IMR-90 (cell line): ENCODE measurements around the gene CARD14. TPM values are rescaled to one million over a fixed set of nuclear protein-coding genes. Genes with fewer than 3 reads are reported as not detected.

Experiments used
- ATAC-seq: fragments of 200-7000 bp; cut with Tn5 transposase; 2 replicates; pipeline ENCODE4 v1.9.1; 2020; ENCODE audit warnings: low read depth, mild to moderate bottlenecking, moderate library complexity
- BruUV-seq: library from RNA; stranded (reverse); fragments of 400-500 nt; replicated peaks from 2 replicates; lab custom pipeline; 2021; lab: Mats Ljungman, UMichigan
- CTCF ChIA-PET: fragments of 300-600 bp; formaldehyde crosslinking; extraction: SDS; loops from one replicate; lab custom pipeline; 2021; ENCODE audit warnings: antibody characterized with exemption; lab: Yijun Ruan, JAX
- POLR2A ChIA-PET: fragments of 300-600 bp; sonication (Branson Sonifier 250); formaldehyde crosslinking; loops from one replicate; lab custom pipeline; 2022; ENCODE audit warnings: antibody characterized with exemption; ENCODE audit not compliant: unreplicated experiment; lab: Charles Lee
- DNase-seq: peaks from one replicate; pipeline ENCODE4 v3.0.0; 2013
- H2AFZ ChIP-seq: replicated peaks from 2 replicates; pipeline ENCODE3; 2013; ENCODE audit warnings: low read length, mild to moderate bottlenecking; ENCODE audit not compliant: poor library complexity
- H2AK5ac ChIP-seq: 2 replicates; pipeline ENCODE4 v1.6.1; 2013; ENCODE audit warnings: low read depth, low read length, inconsistent platforms
- H2AK9ac ChIP-seq: replicated peaks from 2 replicates; pipeline ENCODE3; 2013; ENCODE audit warnings: mild to moderate bottlenecking, low read depth, low read length, moderate library complexity; ENCODE audit not compliant: poor library complexity
- H2BK120ac ChIP-seq: 2 replicates; pipeline ENCODE4 v1.6.1; 2013; ENCODE audit warnings: low read depth, low read length, inconsistent platforms
- H2BK15ac ChIP-seq: 3 replicates; pipeline ENCODE4 v1.6.1; 2013; ENCODE audit warnings: low read depth, low read length, inconsistent platforms
- H2BK20ac ChIP-seq: 2 replicates; pipeline ENCODE4 v1.6.1; 2013; ENCODE audit warnings: low read depth, mild to moderate bottlenecking, inconsistent platforms, low read length, moderate library complexity
- H2BK5ac ChIP-seq: 2 replicates; pipeline ENCODE4 v1.6.1; 2013; ENCODE audit warnings: mild to moderate bottlenecking, low read depth, low read length, inconsistent platforms; ENCODE audit not compliant: poor library complexity, severe bottlenecking
- H3K14ac ChIP-seq: replicated peaks from 2 replicates; pipeline ENCODE4 v1.6.1; 2013; ENCODE audit warnings: low read depth, low read length, inconsistent platforms
- H3K18ac ChIP-seq: 2 replicates; pipeline ENCODE4 v1.6.1; 2013; ENCODE audit warnings: low read depth, low read length, control low read depth
- H3K23ac ChIP-seq: 2 replicates; pipeline ENCODE4 v1.6.1; 2013; ENCODE audit warnings: low read depth, low read length, inconsistent platforms
- H3K27ac ChIP-seq: 2 replicates; pipeline ENCODE4 v1.5.1; 2013; ENCODE audit warnings: mild to moderate bottlenecking, control low read depth, low read length; ENCODE audit not compliant: insufficient read depth
- H3K27me3 ChIP-seq: 2 replicates; pipeline ENCODE4 v1.6.1; 2013; ENCODE audit warnings: low read length; ENCODE audit not compliant: control insufficient read depth, insufficient read depth
- H3K36me3 ChIP-seq: 2 replicates; pipeline ENCODE4 v1.6.1; 2013; ENCODE audit warnings: low read length, mixed read lengths; ENCODE audit not compliant: control insufficient read depth, insufficient read depth
- H3K4ac ChIP-seq: 2 replicates; pipeline ENCODE4 v1.6.1; 2013; ENCODE audit warnings: low read depth, low read length, inconsistent platforms
- H3K4me1 ChIP-seq: 2 replicates; pipeline ENCODE4 v1.6.1; 2013; ENCODE audit warnings: low read length, mixed read lengths; ENCODE audit not compliant: control insufficient read depth, insufficient read depth
- H3K4me2 ChIP-seq: 2 replicates; pipeline ENCODE4 v1.6.1; 2013; ENCODE audit warnings: low read depth, mild to moderate bottlenecking, control low read depth, low read length, moderate library complexity
- H3K4me3 ChIP-seq: 2 replicates; pipeline ENCODE4 v1.5.1; 2013; ENCODE audit warnings: low read depth, mild to moderate bottlenecking, control low read depth, low read length, moderate library complexity; ENCODE audit not compliant: insufficient read depth
- H3K56ac ChIP-seq: 2 replicates; pipeline ENCODE4 v1.6.1; 2013; ENCODE audit warnings: low read length, inconsistent platforms; ENCODE audit not compliant: insufficient read depth; ENCODE audit errors: extremely low read depth
- H3K79me1 ChIP-seq, 2 experiments: 2 replicates each; pipeline ENCODE4 v1.6.1; 2013; ENCODE audit warnings: low read length in 2 of 2, inconsistent platforms in 1 of 2, low read depth in 1 of 2
- H3K9ac ChIP-seq: 2 replicates; pipeline ENCODE4 v1.6.1; 2013; ENCODE audit warnings: low read depth, low read length, control low read depth
- H3K9me1 ChIP-seq: 2 replicates; pipeline ENCODE4 v1.6.1; 2013; ENCODE audit warnings: low read length, inconsistent platforms; ENCODE audit not compliant: insufficient read depth
- H3K9me3 ChIP-seq: 2 replicates; pipeline ENCODE4 v1.6.1; 2013; ENCODE audit warnings: low read length; ENCODE audit not compliant: control insufficient read depth, insufficient read depth
- H4K20me1 ChIP-seq: 2 replicates; pipeline ENCODE4 v1.6.1; 2013; ENCODE audit warnings: low read length, inconsistent platforms; ENCODE audit not compliant: insufficient read depth
- H4K5ac ChIP-seq: 2 replicates; pipeline ENCODE4 v1.6.1; 2013; ENCODE audit warnings: mild to moderate bottlenecking, low read depth, low read length, control low read depth
- H4K8ac ChIP-seq, 2 experiments: 2 replicates each; pipeline ENCODE4 v1.6.1; 2013; ENCODE audit warnings: low read depth in 2 of 2, low read length in 2 of 2, control low read depth in 1 of 2, inconsistent platforms in 1 of 2
- H4K91ac ChIP-seq: 2 replicates; pipeline ENCODE4 v1.6.1; 2013; ENCODE audit warnings: low read depth, low read length, inconsistent platforms; ENCODE audit not compliant: insufficient read depth
- CHD1 ChIP-seq: IDR thresholded peaks from 2 replicates; pipeline ENCODE4 v1.6.1; 2012; ENCODE audit warnings: low read depth, low read length, improper control_type of control experiment
- RAD21 ChIP-seq: IDR thresholded peaks from 2 replicates; pipeline ENCODE4 v1.6.1; 2012; ENCODE audit warnings: low read length, improper control_type of control experiment
- SMC3 ChIP-seq: fragments of 150-350 bp; IDR thresholded peaks from 2 replicates; pipeline ENCODE4 v1.6.1; 2016; ENCODE audit warnings: low read depth, mild to moderate bottlenecking, antibody characterized with exemption, low read length, moderate library complexity
- WGBS, 2 experiments: methylation state at CpG; one replicate each; pipeline versions ENCODE4 v1.1.5 to v1.1.7; 2013; ENCODE audit warnings: missing lambda C conversion rate in 2 of 2; ENCODE audit not compliant: insufficient read length in 1 of 2; ENCODE audit errors: extremely low coverage in 2 of 2; 5-methylcytosine and 5-hydroxymethylcytosine counted together
- dilution Hi-C: fragments of 300-500 bp; cut with HindIII; formaldehyde crosslinking; loops from one replicate; pipeline ENCODE4 v1.14.3; 2018; ENCODE audit warnings: low sequenced_read_pairs; ENCODE audit not compliant: unreplicated experiment
- in situ Hi-C: fragments of 300-500 bp; cut with MboI; formaldehyde crosslinking; loops from 3 replicates; pipeline ENCODE4 v1.14.3; 2019; ENCODE audit warnings: low sequenced_read_pairs, inconsistent platforms, mixed read lengths
- intact Hi-C: fragments of 100-400 bp; cut with micrococcal nuclease; formaldehyde crosslinking; loops from 2 replicates; pipeline ENCODE4 v1.10.0; 2022
- polyA plus RNA-seq, 3 experiments: library from polyadenylated mRNA; depleted of rRNA; stranded (reverse); fragments of >200 nt; gene quantifications; 2 replicates each; pipeline ENCODE4 v1.2.3, GENCODE V29; 2012; ENCODE audit warnings: low replicate concordance in 1 of 3
- total RNA-seq: library from RNA; depleted of rRNA; stranded (reverse); fragments of >200 nt; gene quantifications from 2 replicates; pipeline ENCODE4 v1.2.3, GENCODE V29; 2012

CARD14 gene
- total and polyA plus RNA-seq, 2 of the 4 experiments (the other 2 are of a cell fraction) = not detected

DNA sequence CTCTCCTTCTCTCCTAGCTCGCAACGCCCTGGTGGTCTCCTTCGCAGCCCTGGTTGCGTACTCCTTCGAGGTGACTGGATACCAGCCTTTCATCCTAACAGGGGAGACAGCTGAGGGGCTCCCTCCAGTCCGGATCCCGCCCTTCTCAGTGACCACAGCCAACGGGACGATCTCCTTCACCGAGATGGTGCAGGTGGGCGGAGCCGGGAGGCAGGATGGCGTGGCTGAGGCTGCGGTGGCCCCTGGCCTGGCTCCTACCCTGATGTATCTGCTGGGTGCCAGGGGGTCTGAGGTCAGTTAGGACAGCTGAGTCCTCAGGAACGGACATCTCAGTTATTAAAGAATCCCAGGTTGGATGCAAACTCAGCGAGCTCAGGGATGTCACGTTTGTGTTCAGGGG lies 67.1 kb downstream of the CARD14 start:
- Histone ChIP-seq H3K4ac (no peak overlapping the region), H4K8ac (no peak overlapping the region), H3K18ac (no peak overlapping the region), H3K4me2 (no peak overlapping the region), H3K4me1 (no peaks in the 10 kb centered on the region), H2BK5ac (no peak overlapping the region), H3K36me3 (peaks cover 51% of the 10 kb centered on the region), H3K9me1 (no peaks in the 10 kb centered on the region), H2BK15ac (no peak overlapping the region), H2AK9ac (no peak overlapping the region), H3K27ac (no peak overlapping the region), H4K91ac (no peak overlapping the region), H4K5ac (no peak overlapping the region), H2BK20ac (no peak overlapping the region), H3K79me1 (no peaks in the 10 kb centered on the region), H3K56ac (no peak overlapping the region), H3K27me3 (no peaks in the 10 kb centered on the region), H3K9ac (no peak overlapping the region), H3K9me3 (peaks cover 14% of the 10 kb centered on the region), H3K23ac (no peak overlapping the region), H2AK5ac (no peak overlapping the region), H2AFZ (no peak overlapping the region), H4K20me1 (no peaks in the 10 kb centered on the region), H3K4me3 (no peak overlapping the region), H3K14ac (no peak overlapping the region), H2BK120ac (no peak overlapping the region)
- TF ChIP-seq RAD21 (no peak), SMC3 (no peak), CHD1 (no peak)
- in situ Hi-C loops (no loop called here), intact Hi-C loops (no loop called here), dilution Hi-C loops (no loop called here)
- DNase-seq (no peak), ATAC-seq (no peak)
- no TSS peak for BruUV-seq
- 95% methylated on average over 3 of the region's 17 CpGs; no CpG with 5 or more reads in 1 of the 2 experiments for WGBS, 2 experiments
- POLR2A ChIA-PET = no interaction called here
- CTCF ChIA-PET = no interaction called here
